DOHH2 (cell line): ENCODE results near the gene WNT2.

Experiments used
- EZH2phosphoT487 ChIP-seq: fragments of 200-600 bp; sonication (generic); IDR thresholded peaks from 2 replicates; pipeline ENCODE4 v1.6.1; 2017; ENCODE audit warnings: borderline replicate concordance, mild to moderate bottlenecking, antibody characterized with exemption, low read length, moderate library complexity, mixed read lengths
- TF ChIP-seq, protein P1 (sequence below): fragments of 200-600 bp; sonication (generic); IDR thresholded peaks from one replicate; pipeline ENCODE4 v1.5.1; 2014; ENCODE audit warnings: antibody characterized with exemption, mild to moderate bottlenecking, low read depth, low read length; ENCODE audit not compliant: poor library complexity, severe bottlenecking

DNA sequence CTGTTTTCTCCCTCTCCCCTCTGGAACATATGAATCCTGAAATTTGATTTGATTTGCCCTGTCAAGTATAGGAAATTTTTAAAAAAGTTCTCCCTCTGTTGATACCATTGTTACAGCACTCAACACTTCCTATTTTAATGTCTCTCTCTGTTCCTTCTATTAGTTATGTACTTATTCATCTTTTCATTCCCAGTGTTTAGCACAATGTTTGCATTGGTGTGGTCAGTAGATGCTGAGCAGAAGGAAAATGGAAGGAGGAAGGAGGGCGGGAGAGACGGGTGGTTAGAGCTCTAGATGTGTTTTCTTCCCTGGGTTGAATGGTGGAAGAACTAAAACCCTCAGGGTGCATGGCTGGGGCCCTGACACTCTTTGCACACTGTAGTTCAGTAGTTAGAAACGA, 79.5 kb downstream of the WNT2 start:
- TF ChIP-seq, protein P1, sequence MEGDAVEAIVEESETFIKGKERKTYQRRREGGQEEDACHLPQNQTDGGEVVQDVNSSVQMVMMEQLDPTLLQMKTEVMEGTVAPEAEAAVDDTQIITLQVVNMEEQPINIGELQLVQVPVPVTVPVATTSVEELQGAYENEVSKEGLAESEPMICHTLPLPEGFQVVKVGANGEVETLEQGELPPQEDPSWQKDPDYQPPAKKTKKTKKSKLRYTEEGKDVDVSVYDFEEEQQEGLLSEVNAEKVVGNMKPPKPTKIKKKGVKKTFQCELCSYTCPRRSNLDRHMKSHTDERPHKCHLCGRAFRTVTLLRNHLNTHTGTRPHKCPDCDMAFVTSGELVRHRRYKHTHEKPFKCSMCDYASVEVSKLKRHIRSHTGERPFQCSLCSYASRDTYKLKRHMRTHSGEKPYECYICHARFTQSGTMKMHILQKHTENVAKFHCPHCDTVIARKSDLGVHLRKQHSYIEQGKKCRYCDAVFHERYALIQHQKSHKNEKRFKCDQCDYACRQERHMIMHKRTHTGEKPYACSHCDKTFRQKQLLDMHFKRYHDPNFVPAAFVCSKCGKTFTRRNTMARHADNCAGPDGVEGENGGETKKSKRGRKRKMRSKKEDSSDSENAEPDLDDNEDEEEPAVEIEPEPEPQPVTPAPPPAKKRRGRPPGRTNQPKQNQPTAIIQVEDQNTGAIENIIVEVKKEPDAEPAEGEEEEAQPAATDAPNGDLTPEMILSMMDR = no peak
- TF ChIP-seq EZH2phosphoT487 = no peak
